Lower leg skin (tissue), 4 donors: ENCODE data around the gene SYT8. TPM values are rescaled to one million over a fixed set of nuclear protein-coding genes. Genes with fewer than 3 reads are reported as not detected.

Experiments
- DNase-seq, 2 donors: peaks; one replicate each; pipeline ENCODE4 v3.0.0-alpha.2; 2019; ENCODE audit warnings: low spot score in 2 of 2
- H3K4me3 ChIP-seq: fragments of 200-600 bp; sonication (generic); 2 replicates; pipeline ENCODE4 v1.5.1; 2017; ENCODE audit warnings: mild to moderate bottlenecking, low read depth; ENCODE audit not compliant: poor library complexity, severe bottlenecking
- CTCF ChIP-seq, 3 donors: fragments of 450-650 bp; IDR thresholded peaks; one replicate each; pipeline ENCODE4 v1.5.1; 2016; ENCODE audit warnings: antibody characterized with exemption in 3 of 3, mild to moderate bottlenecking in 3 of 3, moderate library complexity in 2 of 3
- POLR2A ChIP-seq, 2 donors: fragments of 450-650 bp; IDR thresholded peaks; one replicate each; pipeline ENCODE4 v1.6.1; 2016 to 2017; ENCODE audit warnings: antibody characterized with exemption in 2 of 2, mild to moderate bottlenecking in 1 of 2, moderate library complexity in 1 of 2
- WGBS, 2 donors: methylation state at CpG; one replicate each; pipeline ENCODE4 v1.1.5; 2018; 5-methylcytosine and 5-hydroxymethylcytosine counted together
- intact Hi-C: fragments of 100-400 bp; cut with DNase I; formaldehyde crosslinking; loops from one replicate; pipeline ENCODE4 v1.15.0; 2023; ENCODE audit warnings: low total_unique reads
- total RNA-seq, 4 donors: library from RNA; depleted of rRNA; stranded (reverse); fragments of >200 nt; gene quantifications; one replicate each; pipeline ENCODE4 v1.1.0, GENCODE V29; 2016

SYT8 gene
- total RNA-seq, 4 donors from 2014 or later = 74.1 to 177 (median 106) TPM

- WGBS, 2 donors = 83 to 88% methylated on average over 34 to 37 of the region's 37 CpGs
- H3K4me3 ChIP-seq = no peak overlapping the region
- no peak for DNase-seq
- TF ChIP-seq POLR2A (IDR thresholded peaks at IDR 0.05) = no peak
- intact Hi-C loops = no loop called here
Measured at GRCh38 chr11:1840780-1841480, 6.1 kb downstream of the SYT8 start.

- intact Hi-C loops = no loop called here
- no peak overlapping the region for H3K4me3 ChIP-seq
- WGBS, 2 donors = 63 to 76% methylated on average over 14 to 17 of the region's 19 CpGs
- TF ChIP-seq POLR2A (IDR thresholded peaks at IDR 0.05) = no peak
- TF ChIP-seq CTCF (IDR thresholded peaks at IDR 0.05) = no peak
- no peak for DNase-seq
Measured at GRCh38 chr11:1841511-1842148, 6.8 kb downstream of the SYT8 start.

- H3K4me3 ChIP-seq = no peak overlapping the region
- 74 to 75% methylated on average over 20 to 28 of the region's 29 CpGs for WGBS, 2 donors
- TF ChIP-seq POLR2A (IDR thresholded peaks at IDR 0.05) (no peak), CTCF (IDR thresholded peaks at IDR 0.05) (no peak)
- intact Hi-C loops = no loop called here
- no peak for DNase-seq
Measured at GRCh38 chr11:1842149-1843097, 7.6 kb downstream of the SYT8 start.

GRCh38 chr11:1843098-1843473 is 8.3 kb downstream of the SYT8 start:
- no peak for TF ChIP-seq POLR2A (IDR thresholded peaks at IDR 0.05)
- no peak overlapping the region for H3K4me3 ChIP-seq
- intact Hi-C loops = no loop called here
- WGBS, 2 donors = 38 to 55% methylated on average over 9 to 10 of the region's 11 CpGs
- no peak for DNase-seq

- intact Hi-C loops = no loop called here
- 74 to 77% methylated on average over 8 of the region's 8 CpGs for WGBS, 2 donors
- no peak for TF ChIP-seq POLR2A (IDR thresholded peaks at IDR 0.05)
- no peak for TF ChIP-seq CTCF (IDR thresholded peaks at IDR 0.05)
- H3K4me3 ChIP-seq = no peak overlapping the region
- no peak for DNase-seq
Measured at GRCh38 chr11:1843796-1844195, 9.0 kb downstream of the SYT8 start.

- intact Hi-C loops = no loop called here
- no peak for TF ChIP-seq CTCF (IDR thresholded peaks at IDR 0.05)
- TF ChIP-seq POLR2A (IDR thresholded peaks at IDR 0.05) = no peak
- WGBS, 2 donors = 48 to 49% methylated on average over 23 of the region's 23 CpGs
- no peak overlapping the region for H3K4me3 ChIP-seq
- DNase-seq = no peak
Measured at GRCh38 chr11:1844221-1845094, 9.7 kb downstream of the SYT8 start.
